ENCODE data around the gene PLS1.

DNA sequence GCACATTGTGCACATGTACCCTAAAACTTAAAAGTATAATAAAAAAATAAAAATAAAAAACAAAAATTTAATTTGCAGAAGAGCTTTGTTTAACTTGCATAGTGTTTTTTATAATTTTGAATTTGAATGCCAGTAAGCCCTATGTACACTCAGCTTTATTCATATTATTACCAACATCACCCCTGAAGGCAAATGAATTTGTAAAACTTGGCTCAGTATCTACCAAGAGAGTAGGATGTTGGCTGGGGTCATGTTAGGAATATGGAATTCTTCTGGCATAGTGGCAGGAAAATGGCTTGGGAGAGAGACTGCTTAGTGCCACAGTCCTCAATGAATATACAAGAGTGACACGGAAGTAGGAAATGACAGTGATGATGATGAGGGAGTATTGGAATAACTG, 158.3 kb downstream of the PLS1 start:
- TF ChIP-seq, protein P1, sequence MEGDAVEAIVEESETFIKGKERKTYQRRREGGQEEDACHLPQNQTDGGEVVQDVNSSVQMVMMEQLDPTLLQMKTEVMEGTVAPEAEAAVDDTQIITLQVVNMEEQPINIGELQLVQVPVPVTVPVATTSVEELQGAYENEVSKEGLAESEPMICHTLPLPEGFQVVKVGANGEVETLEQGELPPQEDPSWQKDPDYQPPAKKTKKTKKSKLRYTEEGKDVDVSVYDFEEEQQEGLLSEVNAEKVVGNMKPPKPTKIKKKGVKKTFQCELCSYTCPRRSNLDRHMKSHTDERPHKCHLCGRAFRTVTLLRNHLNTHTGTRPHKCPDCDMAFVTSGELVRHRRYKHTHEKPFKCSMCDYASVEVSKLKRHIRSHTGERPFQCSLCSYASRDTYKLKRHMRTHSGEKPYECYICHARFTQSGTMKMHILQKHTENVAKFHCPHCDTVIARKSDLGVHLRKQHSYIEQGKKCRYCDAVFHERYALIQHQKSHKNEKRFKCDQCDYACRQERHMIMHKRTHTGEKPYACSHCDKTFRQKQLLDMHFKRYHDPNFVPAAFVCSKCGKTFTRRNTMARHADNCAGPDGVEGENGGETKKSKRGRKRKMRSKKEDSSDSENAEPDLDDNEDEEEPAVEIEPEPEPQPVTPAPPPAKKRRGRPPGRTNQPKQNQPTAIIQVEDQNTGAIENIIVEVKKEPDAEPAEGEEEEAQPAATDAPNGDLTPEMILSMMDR (IDR thresholded peaks at IDR 0.05), result no peak
- no peak for TF ChIP-seq RAD21 (conservative IDR thresholded peaks at IDR 0.05 in 1 of 2, IDR thresholded peaks at IDR 0.05 in 1 of 2)
- no peak for TF ChIP-seq MAZ (IDR thresholded peaks at IDR 0.05; ENCODE audit: borderline replicate concordance, low read depth, low read length)
- no peak for TF ChIP-seq KDM1A (IDR thresholded peaks at IDR 0.05; ENCODE audit: low read depth)
- no peak for TF ChIP-seq MAX (IDR thresholded peaks at IDR 0.05)
- TF ChIP-seq POLR2A (IDR thresholded peaks at IDR 0.05; ENCODE audit: low read length), result no peak
- TF ChIP-seq NFE2L2 (conservative IDR thresholded peaks at IDR 0.05; ENCODE audit: low read length), result no peak
- no peak for TF ChIP-seq ZNF302 (CRISPR knock-in tag; IDR thresholded peaks at IDR 0.05)
